Stimulated activated CD4-positive, alpha-beta T cell treated with anti-CD3 and anti-CD28 coated beads, Interleukin-1b, Interleukin-23, amount 100 ng/mL, for 4 hours (primary cell): ENCODE data around the gene HNRNPR.
A peak's percentile ranks its signal among the peaks of the same experiment; 100 is the strongest.

ENCODE experiments used
- DNase-seq, 2 donors: peaks; one replicate each; pipeline ENCODE4 v3.0.0-alpha.2; 2020; ENCODE audit warnings: low read depth in 2 of 2

HNRNPR gene

GRCh38 chr1:23369335-23370013 is 25.4 kb upstream of the HNRNPR start, which contains the start of gene ZNF436:
Gene ZNF436 (minus strand): TSS chr1:23369836. CDS start chr1:23368005, 1,831 bp downstream.
- peak; percentile 16 to 19 for DNase-seq

- peak; percentile 81 to 86 for DNase-seq
These were observed 24.7 kb upstream of the HNRNPR start for GRCh38 chr1:23368562-23369334.

- DNase-seq, result peak; percentile 91 to 94
These were observed 23.9 kb upstream of the HNRNPR start for GRCh38 chr1:23367791-23368561.

- no peak for DNase-seq
These were observed 23.3 kb upstream of the HNRNPR start for GRCh38 chr1:23367451-23367790.

GRCh38 chr1:23366598-23366997 is 22.5 kb upstream of the HNRNPR start:
- no peak for DNase-seq

GRCh38 chr1:23366146-23366545 is 22.1 kb upstream of the HNRNPR start:
- DNase-seq, result no peak

GRCh38 chr1:23362218-23362713 is 18.2 kb upstream of the HNRNPR start:
- no peak for DNase-seq

- no peak for DNase-seq
These were observed 14.3 kb upstream of the HNRNPR start for GRCh38 chr1:23358310-23358875.

GRCh38 chr1:23357138-23357908 is 13.2 kb upstream of the HNRNPR start:
- no peak for DNase-seq

GRCh38 chr1:23356471-23357137 is 12.5 kb upstream of the HNRNPR start:
- no peak for DNase-seq

- no peak for DNase-seq
These were observed 10.2 kb upstream of the HNRNPR start for GRCh38 chr1:23354245-23354644.

GRCh38 chr1:23352096-23352695 is 8.1 kb upstream of the HNRNPR start:
- no peak for DNase-seq

GRCh38 chr1:23345920-23346319 is 1.8 kb upstream of the HNRNPR start:
- no peak for DNase-seq

GRCh38 chr1:23344987-23345472 is 946 bp upstream of the HNRNPR start:
- DNase-seq, result no peak

- DNase-seq, result peak; percentile 43 to 50
These were observed 618 bp downstream of the HNRNPR start for GRCh38 chr1:23343221-23344110.

- DNase-seq, result no peak
These were observed 2.0 kb downstream of the HNRNPR start for GRCh38 chr1:23341931-23342692.

GRCh38 chr1:23339632-23340031 is 4.5 kb downstream of the HNRNPR start:
- no peak for DNase-seq

- DNase-seq, result no peak
These were observed 6.2 kb downstream of the HNRNPR start for GRCh38 chr1:23337869-23338268.
